ENCODE data around the gene CDC20B.
"Not testable (repeated sequence)": the region's sequence is repeated elsewhere in the genome, so short reads cannot be mapped to it uniquely, and the experiment has no call there.

The CDC20B gene

GRCh38 chr5:55102348-55102747, 70.6 kb downstream of the CDC20B start, which contains the start of gene GZMA:
Gene GZMA, plus strand, starts transcription at chr5:55102646. Its CDS starts 37 bp downstream, at chr5:55102683.
- Histone ChIP-seq H3K36me3 (peaks cover 0 to 11% (median 0%) of the 10 kb centered on the region in 11 experiments; a peak in 3 of 22 replicates), H3K9me3 (replicated peaks in 1 of 11) (peaks cover 20 to 44% (median 32%) of the 10 kb centered on the region in 11 experiments), H3K27ac (peak within 1 kb of the TSS in 8 of 11 experiments; percentile 66 to 82 (median 74); a peak in 17 of 22 replicates)

DNA sequence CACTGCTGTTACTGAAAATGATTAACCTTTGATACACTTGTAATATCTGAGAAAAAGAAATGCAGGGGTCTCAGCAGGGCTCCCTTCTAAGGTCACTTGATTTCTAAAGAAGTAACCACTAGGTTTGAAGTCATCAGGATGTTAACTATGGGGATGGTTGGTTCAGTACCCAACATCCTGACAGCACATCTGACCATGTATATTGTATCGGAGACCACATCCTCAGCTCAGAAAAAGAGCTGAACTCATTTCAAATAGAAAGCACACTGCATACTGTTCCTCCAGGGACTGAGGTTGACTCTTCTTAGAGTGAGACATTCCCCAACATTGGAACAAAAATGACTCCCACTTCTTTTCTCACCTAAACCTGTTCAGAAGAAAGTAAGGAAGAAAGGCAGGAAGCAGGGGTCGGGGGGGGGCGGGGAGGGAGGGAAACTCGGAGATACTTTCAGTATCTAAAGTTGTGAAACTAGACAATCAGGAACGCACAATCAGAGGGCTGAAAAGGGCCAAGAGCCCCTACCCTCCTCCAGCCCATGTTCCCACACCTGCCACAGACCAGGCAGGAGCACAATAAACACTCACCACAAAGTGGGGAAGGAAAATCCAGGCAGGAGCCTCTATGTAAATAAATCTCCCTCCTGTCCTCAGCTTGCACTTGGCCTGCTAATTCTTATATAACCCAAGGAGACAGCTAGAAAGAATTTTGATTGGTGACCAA, 71.3 kb downstream of the CDC20B start:
- H3K27ac ChIP-seq = peak overlapping the region in 8 of 11 experiments; percentile 66 to 82 (median 74); a peak in 17 of 22 replicates

More at GRCh38 chr5:55102348-55102747, 70.6 kb downstream of the CDC20B start, which contains the start of gene GZMA:
- H3K4me1 ChIP-seq = peaks cover 32 to 58% (median 50%) of the 10 kb centered on the region in 10 experiments
- no peak for TF ChIP-seq Cebpa-rat (IDR thresholded peaks at IDR 0.05)
- H3K4me2 ChIP-seq = peak within 1 kb of the TSS; percentile 44 to 84 (median 76); a peak in 21 of 22 replicates
- H3K27me3 ChIP-seq = no peaks in the 10 kb centered on the region
- H3K4me3 ChIP-seq = peak within 1 kb of the TSS in 7 of 10 experiments; percentile 7 to 55 (median 34); a peak in 10 of 20 replicates
- H4K20me1 ChIP-seq = no peaks in the 10 kb centered on the region
- H3K9ac ChIP-seq = peak within 1 kb of the TSS in 8 of 11 experiments; percentile 23 to 74 (median 60); a peak in 15 of 22 replicates

DNA sequence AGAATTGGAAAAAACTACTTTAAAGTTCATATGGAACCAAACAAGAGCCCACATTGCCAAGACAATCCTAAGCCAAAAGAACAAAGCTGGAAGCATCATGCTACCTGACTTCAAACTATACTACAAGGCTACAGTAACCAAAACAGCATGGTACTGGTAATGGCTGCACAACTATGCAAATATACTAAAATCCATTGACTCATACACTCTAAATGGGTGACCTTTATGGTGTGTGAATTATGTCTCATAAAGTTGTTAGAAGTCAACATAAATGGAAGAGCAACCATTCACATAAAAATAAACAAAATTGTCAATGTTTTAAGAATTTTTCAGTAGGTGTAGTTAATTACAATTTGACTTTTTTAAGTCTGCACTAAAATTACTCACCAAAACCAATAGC, 71.8 kb downstream of the CDC20B start:
- peak overlapping the region in 3 of 11 experiments; percentile 62 to 74 (median 66); a peak in 1 of 22 replicates for H3K9ac ChIP-seq
- not testable (repeated sequence) for H4K20me1 ChIP-seq, H3K27me3 ChIP-seq, H3K4me3 ChIP-seq, H3K36me3 ChIP-seq
- H3K27ac ChIP-seq = peak overlapping the region in 8 of 11 experiments; percentile 66 to 82 (median 74); a peak in 14 of 22 replicates
- H3K9me3 ChIP-seq (replicated peaks in 1 of 11) = peaks cover 30 to 52% (median 44%) of the 10 kb centered on the region in 11 experiments
- H3K4me2 ChIP-seq = peak overlapping the region in 9 of 11 experiments; percentile 64 to 84 (median 76); a peak in 17 of 22 replicates
- peaks cover 32 to 48% (median 45%) of the 10 kb centered on the region in 10 experiments for H3K4me1 ChIP-seq

More for the DNA sequence above, 71.3 kb downstream of the CDC20B start:
- Histone ChIP-seq H3K4me1 (peaks cover 32 to 53% (median 50%) of the 10 kb centered on the region in 10 experiments), H3K9ac (peak overlapping the region in 8 of 11 experiments; percentile 23 to 74 (median 60); a peak in 15 of 22 replicates), H4K20me1 (no peaks in the 10 kb centered on the region), H3K27me3 (no peaks in the 10 kb centered on the region), H3K4me2 (peak overlapping the region; percentile 44 to 84 (median 76); a peak in 21 of 22 replicates), H3K4me3 (peak overlapping the region in 6 of 10 experiments; percentile 7 to 55 (median 33); a peak in 8 of 20 replicates), H3K36me3 (peaks cover 0 to 6% (median 0%) of the 10 kb centered on the region in 11 experiments; a peak in 2 of 22 replicates), H3K9me3 (replicated peaks in 1 of 11) (peaks cover 24 to 49% (median 39%) of the 10 kb centered on the region in 11 experiments)
- TF ChIP-seq Cebpa-rat (IDR thresholded peaks at IDR 0.05) = no peak

- H3K4me2 ChIP-seq = no peak overlapping the region
- no peak overlapping the region for H3K27ac ChIP-seq
- peaks cover 40 to 87% (median 73%) of the 10 kb centered on the region in 11 experiments for H3K9me3 ChIP-seq (replicated peaks in 1 of 11)
- H3K9ac ChIP-seq = no peak overlapping the region
- H3K4me3 ChIP-seq = no peak overlapping the region
- no peaks in the 10 kb centered on the region for H3K27me3 ChIP-seq
- H4K20me1 ChIP-seq = no peaks in the 10 kb centered on the region
- TF ChIP-seq Cebpa-rat (IDR thresholded peaks at IDR 0.05) = no peak
- H3K36me3 ChIP-seq = no peaks in the 10 kb centered on the region
- peaks cover under 1 to 12% (median 10%) of the 10 kb centered on the region in 10 experiments; a peak in 18 of 20 replicates for H3K4me1 ChIP-seq
Observed at GRCh38 chr5:55096861-55097260, 76.1 kb downstream of the CDC20B start.

- no peak for TF ChIP-seq Cebpa-rat (IDR thresholded peaks at IDR 0.05)
Observed at GRCh38 chr5:55096182-55096581, 76.8 kb downstream of the CDC20B start.

GRCh38 chr5:55091011-55091410, 82.0 kb downstream of the CDC20B start:
- H3K9ac ChIP-seq, H4K20me1 ChIP-seq, H3K4me3 ChIP-seq, H3K4me2 ChIP-seq, H3K27ac ChIP-seq, H3K4me1 ChIP-seq, H3K36me3 ChIP-seq, H3K27me3 ChIP-seq: not testable (repeated sequence)
- H3K9me3 ChIP-seq (replicated peaks in 1 of 11) = peaks cover 27 to 81% (median 49%) of the 10 kb centered on the region in 11 experiments

More at GRCh38 chr5:55096182-55096581, 76.8 kb downstream of the CDC20B start:
- H3K9ac ChIP-seq = no peak overlapping the region
- H3K4me3 ChIP-seq = no peak overlapping the region
- no peak overlapping the region for H3K27ac ChIP-seq
- H4K20me1 ChIP-seq = no peaks in the 10 kb centered on the region
- peaks cover 0 to 6% (median 3%) of the 10 kb centered on the region in 10 experiments; a peak in 9 of 20 replicates for H3K4me1 ChIP-seq
- 0 out of 22 replicates have a peak, but pooled peaks cover 0 to under 1% (median 0%) of the 10 kb centered on the region in 11 experiments for H3K36me3 ChIP-seq
- H3K9me3 ChIP-seq (replicated peaks in 1 of 11) = peaks cover 43 to 93% (median 77%) of the 10 kb centered on the region in 11 experiments
- no peaks in the 10 kb centered on the region for H3K27me3 ChIP-seq
- no peak overlapping the region for H3K4me2 ChIP-seq

DNA sequence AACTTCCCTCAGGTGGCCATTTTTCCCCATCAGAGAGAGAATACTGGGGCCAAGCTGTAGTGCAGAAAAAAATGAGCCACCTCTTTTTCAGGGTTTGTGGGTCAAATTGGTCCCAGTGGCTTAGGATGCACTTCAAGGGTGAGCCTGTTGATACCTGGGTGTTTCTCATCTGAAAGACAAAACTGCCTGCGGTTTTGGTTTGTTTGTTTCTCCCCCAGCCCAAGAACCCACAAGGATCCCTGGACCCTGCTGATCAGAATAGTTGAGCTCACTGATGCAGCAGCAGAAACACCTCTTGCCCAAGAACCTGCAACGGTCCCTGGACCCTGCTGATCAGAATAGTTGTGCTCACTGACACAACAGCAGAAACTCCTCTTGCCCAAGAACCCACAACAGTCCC, 83.7 kb downstream of the CDC20B start:
- not testable (repeated sequence) for H3K27me3 ChIP-seq, H3K9ac ChIP-seq, H3K4me2 ChIP-seq, H3K4me1 ChIP-seq, H4K20me1 ChIP-seq, H3K27ac ChIP-seq, H3K4me3 ChIP-seq
- Histone ChIP-seq H3K36me3 (peaks cover 0 to 12% (median 0%) of the 10 kb centered on the region in 11 experiments; a peak in 1 of 22 replicates), H3K9me3 (replicated peaks in 1 of 11) (peaks cover 33 to 76% (median 46%) of the 10 kb centered on the region in 11 experiments)

DNA sequence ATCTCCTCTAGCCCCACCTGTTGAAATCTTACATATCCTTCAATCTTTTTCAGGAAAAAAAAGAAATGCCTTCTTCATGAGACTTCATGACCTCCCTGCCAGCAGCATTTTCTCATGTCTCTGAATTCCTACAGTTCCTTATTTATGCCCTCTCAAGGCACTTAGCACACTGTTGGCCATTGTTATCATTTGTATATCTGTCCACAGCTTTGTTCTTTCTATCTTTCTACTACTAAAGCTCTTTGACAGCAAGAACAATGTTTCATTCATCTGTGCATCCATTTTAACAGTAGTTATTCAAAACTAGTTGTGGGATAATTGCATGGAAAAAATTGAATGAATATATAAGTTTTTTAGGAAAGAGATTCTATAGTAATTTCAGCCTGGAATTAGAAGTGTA, 91.4 kb downstream of the CDC20B start:
- Histone ChIP-seq H3K27me3 (no peaks in the 10 kb centered on the region), H4K20me1 (no peaks in the 10 kb centered on the region), H3K9me3 (replicated peaks in 1 of 11) (peaks cover 50 to 64% (median 54%) of the 10 kb centered on the region in 11 experiments), H3K4me2 (no peak overlapping the region), H3K27ac (no peak overlapping the region), H3K4me1 (no peaks in the 10 kb centered on the region), H3K9ac (no peak overlapping the region), H3K4me3 (no peak overlapping the region), H3K36me3 (0 out of 22 replicates have a peak, but pooled peaks cover 0 to 5% (median 0%) of the 10 kb centered on the region in 11 experiments)
- TF ChIP-seq Cebpa-rat (IDR thresholded peaks at IDR 0.05) = no peak

- TF ChIP-seq Cebpa-rat (IDR thresholded peaks at IDR 0.05) = no peak
- Histone ChIP-seq H3K4me3 (no peak overlapping the region), H3K9me3 (replicated peaks in 1 of 11) (peaks cover 0 to 11% (median 0%) of the 10 kb centered on the region in 11 experiments; a peak in 5 of 22 replicates), H3K36me3 (no peaks in the 10 kb centered on the region), H3K27me3 (no peaks in the 10 kb centered on the region), H3K9ac (no peak overlapping the region), H3K4me2 (peak overlapping the region in 4 of 11 experiments; percentile 10 to 32 (median 25); a peak in 5 of 22 replicates), H3K4me1 (peaks cover 0 to 11% (median 6%) of the 10 kb centered on the region in 10 experiments; a peak in 12 of 20 replicates), H3K27ac (no peak overlapping the region), H4K20me1 (no peaks in the 10 kb centered on the region)
Observed at GRCh38 chr5:55073211-55073610, 99.8 kb downstream of the CDC20B start.
